Smooth muscle cell of the brain vasculature (primary cell): ENCODE measurements around the gene EXOC4.

Experiments used
- DNase-seq: peaks from one replicate; pipeline ENCODE4 v3.0.0-alpha.2; 2012; ENCODE audit warnings: low read depth, low spot score

Gene EXOC4

GRCh38 chr7:133824132-133824531 is 571.3 kb downstream of the EXOC4 start:
- DNase-seq, result no peak

GRCh38 chr7:133827707-133828623 is 575.1 kb downstream of the EXOC4 start:
- no peak for DNase-seq

GRCh38 chr7:133828906-133829305 is 576.0 kb downstream of the EXOC4 start:
- no peak for DNase-seq

GRCh38 chr7:133829336-133829897 is 576.5 kb downstream of the EXOC4 start:
- no peak for DNase-seq

GRCh38 chr7:133830081-133830480 is 577.2 kb downstream of the EXOC4 start:
- DNase-seq, result no peak

- DNase-seq, result no peak
Observed at GRCh38 chr7:133836666-133837065, 583.8 kb downstream of the EXOC4 start.

GRCh38 chr7:133837224-133837623 is 584.3 kb downstream of the EXOC4 start:
- no peak for DNase-seq

- no peak for DNase-seq
Observed at GRCh38 chr7:133839121-133839520, 586.2 kb downstream of the EXOC4 start.

GRCh38 chr7:133843341-133843740 is 590.5 kb downstream of the EXOC4 start:
- DNase-seq, result no peak

- DNase-seq, result no peak
Observed at GRCh38 chr7:133845005-133845404, 592.1 kb downstream of the EXOC4 start.

GRCh38 chr7:133846203-133846945 is 593.5 kb downstream of the EXOC4 start:
- DNase-seq, result no peak

GRCh38 chr7:133850497-133851280 is 597.8 kb downstream of the EXOC4 start:
- DNase-seq, result no peak

GRCh38 chr7:133851411-133851810 is 598.5 kb downstream of the EXOC4 start:
- DNase-seq, result no peak

- DNase-seq, result no peak
Observed at GRCh38 chr7:133853706-133854276, 600.9 kb downstream of the EXOC4 start.

GRCh38 chr7:133854739-133855138 is 601.9 kb downstream of the EXOC4 start:
- DNase-seq, result no peak

GRCh38 chr7:133857376-133858119 is 604.7 kb downstream of the EXOC4 start:
- no peak for DNase-seq

- DNase-seq, result no peak
Observed at GRCh38 chr7:133858311-133858710, 605.4 kb downstream of the EXOC4 start.

GRCh38 chr7:133859231-133859630 is 606.4 kb downstream of the EXOC4 start:
- DNase-seq, result no peak

GRCh38 chr7:133859871-133860450 is 607.1 kb downstream of the EXOC4 start:
- no peak for DNase-seq
